Smooth muscle cell of the brain vasculature (primary cell): ENCODE results near the gene ANKS4B.
"Not testable (repeated sequence)": the region's sequence is repeated elsewhere in the genome, so short reads cannot be mapped to it uniquely, and the experiment has no call there.

Experiments
- DNase-seq: peaks from one replicate; pipeline ENCODE4 v3.0.0-alpha.2; 2012; ENCODE audit warnings: low read depth, low spot score

The ANKS4B gene

GRCh38 chr16:21233521-21234150 is at the start of gene ANKS4B:
Gene ANKS4B, plus strand, starts transcription at chr16:21233699. Its CDS starts 39 bp downstream, at chr16:21233738.
- DNase-seq: no peak

GRCh38 chr16:21183995-21184394 is 49.5 kb upstream of the ANKS4B start:
- DNase-seq: no peak

GRCh38 chr16:21184834-21185233 is 48.7 kb upstream of the ANKS4B start:
- DNase-seq: no peak

- DNase-seq: no peak
Measured at GRCh38 chr16:21185659-21186325, 47.7 kb upstream of the ANKS4B start.

- no peak for DNase-seq
Measured at GRCh38 chr16:21186326-21186691, 47.2 kb upstream of the ANKS4B start.

GRCh38 chr16:21189311-21189710 is 44.2 kb upstream of the ANKS4B start:
- DNase-seq: no peak

GRCh38 chr16:21190013-21190412 is 43.5 kb upstream of the ANKS4B start:
- no peak for DNase-seq

GRCh38 chr16:21190599-21190998 is 42.9 kb upstream of the ANKS4B start:
- no peak for DNase-seq

- DNase-seq: no peak
Measured at GRCh38 chr16:21192991-21193390, 40.5 kb upstream of the ANKS4B start.

GRCh38 chr16:21194771-21195301 is 38.7 kb upstream of the ANKS4B start:
- DNase-seq: no peak

GRCh38 chr16:21195330-21195729 is 38.2 kb upstream of the ANKS4B start:
- not testable (repeated sequence) for DNase-seq

- no peak for DNase-seq
Measured at GRCh38 chr16:21197112-21197511, 36.4 kb upstream of the ANKS4B start.

GRCh38 chr16:21197621-21198020 is 35.9 kb upstream of the ANKS4B start:
- no peak for DNase-seq

GRCh38 chr16:21199607-21200218 is 33.8 kb upstream of the ANKS4B start:
- DNase-seq: no peak

GRCh38 chr16:21203155-21203797 is 30.2 kb upstream of the ANKS4B start:
- DNase-seq: no peak

- no peak for DNase-seq
Measured at GRCh38 chr16:21205303-21205702, 28.2 kb upstream of the ANKS4B start.

GRCh38 chr16:21206550-21206949 is 26.9 kb upstream of the ANKS4B start:
- no peak for DNase-seq

- DNase-seq: no peak
Measured at GRCh38 chr16:21208446-21209230, 24.9 kb upstream of the ANKS4B start.

GRCh38 chr16:21211486-21211885 is 22.0 kb upstream of the ANKS4B start, which contains the start of gene ZP2:
Gene ZP2, minus strand, starts transcription at chr16:21211574. Its CDS starts 27 bp downstream, at chr16:21211547.
- DNase-seq: no peak

GRCh38 chr16:21214086-21214485 is 19.4 kb upstream of the ANKS4B start:
- DNase-seq: no peak

GRCh38 chr16:21217121-21217520 is 16.4 kb upstream of the ANKS4B start:
- no peak for DNase-seq
